IPS-15b (cell line): ENCODE results near the gene SLCO3A1.

ENCODE experiments used
- H3K27me3 ChIP-seq: one replicate; pipeline ENCODE4 v1.6.1; 2013; ENCODE audit warnings: low read length; ENCODE audit not compliant: control insufficient read depth, insufficient read depth
- H3K36me3 ChIP-seq: one replicate; pipeline ENCODE4 v1.6.1; 2013; ENCODE audit warnings: low read length; ENCODE audit not compliant: control insufficient read depth, insufficient read depth
- H3K4me1 ChIP-seq: one replicate; pipeline ENCODE4 v1.6.1; 2013; ENCODE audit warnings: mild to moderate bottlenecking, low read length; ENCODE audit not compliant: control insufficient read depth, insufficient read depth
- H3K4me3 ChIP-seq: one replicate; pipeline ENCODE4 v1.5.1; 2013; ENCODE audit warnings: low read depth, low read length
- H3K9ac ChIP-seq: one replicate; pipeline ENCODE4 v1.6.1; 2013; ENCODE audit warnings: low read depth, mild to moderate bottlenecking, low read length
- H3K9me3 ChIP-seq: one replicate; pipeline ENCODE4 v1.6.1; 2013; ENCODE audit warnings: mild to moderate bottlenecking, low read length; ENCODE audit not compliant: control insufficient read depth, insufficient read depth

The SLCO3A1 gene

GRCh38 chr15:92168066-92168683 lies 314.7 kb downstream of the SLCO3A1 start:
- no peaks in the 10 kb centered on the region for H3K27me3 ChIP-seq
- peaks cover 19% of the 10 kb centered on the region for H3K4me1 ChIP-seq
- H3K36me3 ChIP-seq = no peaks in the 10 kb centered on the region
- no peak overlapping the region for H3K4me3 ChIP-seq
- H3K9ac ChIP-seq = no peak overlapping the region
- H3K9me3 ChIP-seq = no peaks in the 10 kb centered on the region

GRCh38 chr15:92170897-92171296 lies 317.4 kb downstream of the SLCO3A1 start:
- no peak overlapping the region for H3K9ac ChIP-seq
- no peaks in the 10 kb centered on the region for H3K9me3 ChIP-seq
- H3K36me3 ChIP-seq = no peaks in the 10 kb centered on the region
- H3K27me3 ChIP-seq = no peaks in the 10 kb centered on the region
- peaks cover 3% of the 10 kb centered on the region for H3K4me1 ChIP-seq
- H3K4me3 ChIP-seq = no peak overlapping the region

- Histone ChIP-seq H3K36me3 (no peaks in the 10 kb centered on the region), H3K4me1 (no peaks in the 10 kb centered on the region), H3K4me3 (no peak overlapping the region), H3K9me3 (no peaks in the 10 kb centered on the region), H3K9ac (no peak overlapping the region), H3K27me3 (no peaks in the 10 kb centered on the region)
Observed at GRCh38 chr15:92178911-92179310, 325.4 kb downstream of the SLCO3A1 start.

GRCh38 chr15:92184142-92184541 lies 330.6 kb downstream of the SLCO3A1 start:
- H3K27me3 ChIP-seq = no peaks in the 10 kb centered on the region

GRCh38 chr15:92184679-92185230 lies 331.2 kb downstream of the SLCO3A1 start:
- no peaks in the 10 kb centered on the region for H3K4me1 ChIP-seq
- H3K27me3 ChIP-seq = no peaks in the 10 kb centered on the region

More at GRCh38 chr15:92184142-92184541, 330.6 kb downstream of the SLCO3A1 start:
- H3K9me3 ChIP-seq = no peaks in the 10 kb centered on the region
- no peaks in the 10 kb centered on the region for H3K4me1 ChIP-seq
- no peak overlapping the region for H3K9ac ChIP-seq
- no peak overlapping the region for H3K4me3 ChIP-seq
- no peaks in the 10 kb centered on the region for H3K36me3 ChIP-seq

GRCh38 chr15:92187975-92188374 lies 334.5 kb downstream of the SLCO3A1 start:
- Histone ChIP-seq H3K4me1 (no peaks in the 10 kb centered on the region), H3K36me3 (no peaks in the 10 kb centered on the region), H3K27me3 (no peaks in the 10 kb centered on the region), H3K4me3 (no peak overlapping the region), H3K9ac (no peak overlapping the region), H3K9me3 (no peaks in the 10 kb centered on the region)

More at GRCh38 chr15:92184679-92185230, 331.2 kb downstream of the SLCO3A1 start:
- Histone ChIP-seq H3K9me3 (no peaks in the 10 kb centered on the region), H3K4me3 (no peak overlapping the region), H3K9ac (no peak overlapping the region), H3K36me3 (no peaks in the 10 kb centered on the region)

GRCh38 chr15:92189166-92189565 lies 335.7 kb downstream of the SLCO3A1 start:
- Histone ChIP-seq H3K4me3 (no peak overlapping the region), H3K36me3 (no peaks in the 10 kb centered on the region), H3K9me3 (no peaks in the 10 kb centered on the region), H3K9ac (no peak overlapping the region), H3K27me3 (no peaks in the 10 kb centered on the region), H3K4me1 (no peaks in the 10 kb centered on the region)

GRCh38 chr15:92195241-92195640 lies 341.7 kb downstream of the SLCO3A1 start:
- H3K4me1 ChIP-seq = peaks cover 5% of the 10 kb centered on the region
- H3K36me3 ChIP-seq = no peaks in the 10 kb centered on the region
- H3K27me3 ChIP-seq = no peaks in the 10 kb centered on the region
- no peak overlapping the region for H3K4me3 ChIP-seq
- H3K9me3 ChIP-seq = no peaks in the 10 kb centered on the region
- H3K9ac ChIP-seq = no peak overlapping the region

- Histone ChIP-seq H3K36me3 (no peaks in the 10 kb centered on the region), H3K9me3 (no peaks in the 10 kb centered on the region), H3K4me3 (no peak overlapping the region), H3K4me1 (peaks cover 5% of the 10 kb centered on the region), H3K27me3 (no peaks in the 10 kb centered on the region), H3K9ac (no peak overlapping the region)
Observed at GRCh38 chr15:92196342-92196741, 342.8 kb downstream of the SLCO3A1 start.

GRCh38 chr15:92197746-92198145 lies 344.2 kb downstream of the SLCO3A1 start:
- H3K4me1 ChIP-seq = peaks cover 5% of the 10 kb centered on the region
- H3K9me3 ChIP-seq = no peaks in the 10 kb centered on the region
- H3K36me3 ChIP-seq = no peaks in the 10 kb centered on the region
- H3K27me3 ChIP-seq = no peaks in the 10 kb centered on the region
- H3K4me3 ChIP-seq = no peak overlapping the region
- no peak overlapping the region for H3K9ac ChIP-seq

GRCh38 chr15:92200891-92201290 lies 347.4 kb downstream of the SLCO3A1 start:
- Histone ChIP-seq H3K27me3 (no peaks in the 10 kb centered on the region), H3K36me3 (no peaks in the 10 kb centered on the region), H3K4me3 (no peak overlapping the region), H3K4me1 (peaks cover 5% of the 10 kb centered on the region), H3K9me3 (no peaks in the 10 kb centered on the region), H3K9ac (no peak overlapping the region)

GRCh38 chr15:92205255-92205739 lies 351.8 kb downstream of the SLCO3A1 start:
- no peak overlapping the region for H3K4me3 ChIP-seq
- no peak overlapping the region for H3K9ac ChIP-seq
- H3K36me3 ChIP-seq = no peaks in the 10 kb centered on the region
- H3K4me1 ChIP-seq = no peaks in the 10 kb centered on the region
- no peaks in the 10 kb centered on the region for H3K9me3 ChIP-seq
- no peaks in the 10 kb centered on the region for H3K27me3 ChIP-seq
